HUES48 (cell line): ENCODE measurements around the gene TEP1.
A peak's percentile ranks its signal among the peaks of the same experiment; 100 is the strongest.
"Not testable (repeated sequence)": the region's sequence is repeated elsewhere in the genome, so short reads cannot be mapped to it uniquely, and the experiment has no call there.

Experiments used
- H3K27ac ChIP-seq: one replicate; pipeline ENCODE4 v1.7.0; 2013; ENCODE audit warnings: low read depth, low read length, inconsistent platforms
- H3K27me3 ChIP-seq: 2 replicates; pipeline ENCODE4 v1.6.1; 2013; ENCODE audit warnings: mild to moderate bottlenecking, low read length; ENCODE audit not compliant: control insufficient read depth, insufficient read depth
- H3K36me3 ChIP-seq: 2 replicates; pipeline ENCODE4 v1.6.1; 2013; ENCODE audit warnings: low read length; ENCODE audit not compliant: control insufficient read depth, insufficient read depth
- H3K4me1 ChIP-seq: 2 replicates; pipeline ENCODE4 v1.6.1; 2013; ENCODE audit warnings: mild to moderate bottlenecking, low read length; ENCODE audit not compliant: control insufficient read depth, insufficient read depth
- H3K4me3 ChIP-seq: 2 replicates; pipeline ENCODE4 v1.5.1; 2013; ENCODE audit warnings: mild to moderate bottlenecking, low read depth, low read length
- H3K9ac ChIP-seq: 2 replicates; pipeline ENCODE4 v1.6.1; 2013; ENCODE audit warnings: mild to moderate bottlenecking, low read depth, low read length, moderate library complexity
- H3K9me3 ChIP-seq: 2 replicates; pipeline ENCODE4 v1.6.1; 2013; ENCODE audit warnings: low read length; ENCODE audit not compliant: control insufficient read depth, insufficient read depth

The TEP1 gene

GRCh38 chr14:20365928-20366327, 47.4 kb downstream of the TEP1 start:
- Histone ChIP-seq H3K27me3 (no peaks in the 10 kb centered on the region), H3K4me1 (no peaks in the 10 kb centered on the region), H3K9me3 (no peaks in the 10 kb centered on the region), H3K36me3 (peaks cover 41% of the 10 kb centered on the region), H3K27ac (no peak overlapping the region), H3K9ac (no peak overlapping the region), H3K4me3 (no peak overlapping the region)

- not testable (repeated sequence) for H3K4me1 ChIP-seq, H3K27ac ChIP-seq, H3K27me3 ChIP-seq, H3K9ac ChIP-seq, H3K9me3 ChIP-seq, H3K4me3 ChIP-seq
- peaks cover 62% of the 10 kb centered on the region for H3K36me3 ChIP-seq
Observed at GRCh38 chr14:20358474-20358873, 54.8 kb downstream of the TEP1 start.

- Histone ChIP-seq H3K36me3 (peaks cover 82% of the 10 kb centered on the region), H3K27ac (no peak overlapping the region), H3K4me1 (no peaks in the 10 kb centered on the region), H3K27me3 (no peaks in the 10 kb centered on the region), H3K4me3 (no peak overlapping the region), H3K9ac (no peak overlapping the region), H3K9me3 (no peaks in the 10 kb centered on the region)
Observed at GRCh38 chr14:20356422-20356821, 56.9 kb downstream of the TEP1 start.

GRCh38 chr14:20350860-20351259, 62.4 kb downstream of the TEP1 start:
- H3K9ac ChIP-seq = no peak overlapping the region
- H3K27me3 ChIP-seq = no peaks in the 10 kb centered on the region
- H3K36me3 ChIP-seq = peaks cover 93% of the 10 kb centered on the region
- no peaks in the 10 kb centered on the region for H3K4me1 ChIP-seq
- H3K9me3 ChIP-seq = no peaks in the 10 kb centered on the region
- H3K27ac ChIP-seq = no peak overlapping the region
- H3K4me3 ChIP-seq = no peak overlapping the region

- Histone ChIP-seq H3K36me3 (peaks cover 93% of the 10 kb centered on the region), H3K27me3 (no peaks in the 10 kb centered on the region), H3K4me3 (no peak overlapping the region), H3K9me3 (no peaks in the 10 kb centered on the region), H3K27ac (no peak overlapping the region), H3K4me1 (no peaks in the 10 kb centered on the region), H3K9ac (no peak overlapping the region)
Observed at GRCh38 chr14:20350282-20350681, 63.0 kb downstream of the TEP1 start.

- Histone ChIP-seq H3K36me3 (peaks cover 72% of the 10 kb centered on the region), H3K9ac (no peak overlapping the region), H3K4me3 (no peak overlapping the region), H3K27ac (no peak overlapping the region), H3K9me3 (no peaks in the 10 kb centered on the region), H3K4me1 (no peaks in the 10 kb centered on the region), H3K27me3 (no peaks in the 10 kb centered on the region)
Observed at GRCh38 chr14:20347747-20348146, 65.6 kb downstream of the TEP1 start.

GRCh38 chr14:20346713-20347112, 66.6 kb downstream of the TEP1 start:
- no peak overlapping the region for H3K27ac ChIP-seq
- no peaks in the 10 kb centered on the region for H3K4me1 ChIP-seq
- H3K9ac ChIP-seq = no peak overlapping the region
- peaks cover 61% of the 10 kb centered on the region for H3K36me3 ChIP-seq
- no peaks in the 10 kb centered on the region for H3K27me3 ChIP-seq
- H3K4me3 ChIP-seq = no peak overlapping the region
- H3K9me3 ChIP-seq = no peaks in the 10 kb centered on the region

- Histone ChIP-seq H3K4me3 (no peak overlapping the region), H3K27ac (no peak overlapping the region), H3K9ac (no peak overlapping the region), H3K36me3 (peaks cover 50% of the 10 kb centered on the region), H3K27me3 (no peaks in the 10 kb centered on the region), H3K4me1 (no peaks in the 10 kb centered on the region), H3K9me3 (no peaks in the 10 kb centered on the region)
Observed at GRCh38 chr14:20345366-20345765, 67.9 kb downstream of the TEP1 start.

GRCh38 chr14:20343862-20344220, 69.5 kb downstream of the TEP1 start:
- Histone ChIP-seq H3K4me1 (no peaks in the 10 kb centered on the region), H3K9me3 (no peaks in the 10 kb centered on the region), H3K27ac (peak overlapping the region; percentile 95), H3K9ac (peak overlapping the region; percentile 95), H3K4me3 (peak overlapping the region; percentile 93), H3K27me3 (no peaks in the 10 kb centered on the region), H3K36me3 (peaks cover 35% of the 10 kb centered on the region)

GRCh38 chr14:20343092-20343861, 70.0 kb downstream of the TEP1 start, which contains the start of gene PARP2:
Gene PARP2, plus strand, starts transcription at chr14:20343635. Its CDS starts 7 bp downstream, at chr14:20343642.
- Histone ChIP-seq H3K27me3 (no peaks in the 10 kb centered on the region), H3K4me1 (no peaks in the 10 kb centered on the region), H3K27ac (peak within 1 kb of the TSS; percentile 95), H3K9me3 (no peaks in the 10 kb centered on the region), H3K4me3 (peak within 1 kb of the TSS; percentile 93), H3K9ac (peak within 1 kb of the TSS; percentile 95), H3K36me3 (peaks cover 29% of the 10 kb centered on the region)

GRCh38 chr14:20341646-20342045, 71.7 kb downstream of the TEP1 start:
- peak overlapping the region; percentile 95 for H3K27ac ChIP-seq

More at GRCh38 chr14:20341646-20342045, 71.7 kb downstream of the TEP1 start:
- no peaks in the 10 kb centered on the region for H3K9me3 ChIP-seq
- H3K36me3 ChIP-seq = peaks cover 15% of the 10 kb centered on the region
- no peaks in the 10 kb centered on the region for H3K4me1 ChIP-seq
- peak overlapping the region; percentile 82 for H3K4me3 ChIP-seq
- peak overlapping the region; percentile 88; the same call in 1 of the 2 replicates for H3K9ac ChIP-seq
- no peaks in the 10 kb centered on the region for H3K27me3 ChIP-seq
